K562 (cell line): Measurements from ENCODE around the gene FASN. TPM values are rescaled to one million over a fixed set of nuclear protein-coding genes. Genes with fewer than 3 reads are reported as not detected.
A peak's percentile ranks its signal among the peaks of the same experiment; 100 is the strongest.

Source experiments
- ATAC-seq: fragments of 200-7000 bp; cut with Tn5 transposase; 3 replicates; pipeline ENCODE4 v1.9.1; 2020; ENCODE audit warnings: moderate library complexity
- BruUV-seq: library from RNA; stranded (reverse); fragments of 400-500 nt; replicated peaks from 2 replicates; lab custom pipeline; 2021; lab: Mats Ljungman, UMichigan
- CTCF ChIA-PET: fragments of 300-600 bp; formaldehyde crosslinking; extraction: SDS; loops from one replicate; lab custom pipeline; 2021; ENCODE audit warnings: low intra/inter-chr PET ratio; lab: Yijun Ruan, JAX
- POLR2A ChIA-PET: fragments of 300-600, 350-650 bp; sonication (Branson Sonifier 250); formaldehyde crosslinking; extraction: SDS; loops from one replicate; lab custom pipeline; 2021; ENCODE audit warnings: antibody characterized with exemption, inconsistent platforms; lab: Yijun Ruan, JAX
- DNase-seq, 4 experiments: peaks; one replicate each; pipeline versions ENCODE4 v3.0.0 to v3.0.0-alpha.2; 2011 to 2018; ENCODE audit warnings: low spot score in 3 of 4, mixed read lengths in 3 of 4; ENCODE audit errors: extremely low read depth in 1 of 4
- FAIRE-seq: peaks from 2 replicates; lab custom pipeline; 2011; peaks lifted over from hg19 to GRCh38; lab: Jason Lieb, UNC
- H2AFZ ChIP-seq: 2 replicates; pipeline ENCODE4 v1.6.0; 2011; ENCODE audit warnings: low read depth, low read length, control low read depth, inconsistent platforms
- H3K27ac ChIP-seq: fragments of 200-600 bp; 3 replicates; pipeline ENCODE4 v1.8.0; 2011; ENCODE audit warnings: low read depth, mild to moderate bottlenecking, control low read depth, inconsistent platforms, low read length, moderate library complexity, mixed read lengths; ENCODE audit errors: extremely low read depth
- H3K27me3 ChIP-seq, 2 experiments: fragments of 300-600 bp in 1 of 2; 2 replicates in 1 of 2; 3 replicates in 1 of 2; pipeline versions ENCODE4 v1.6.0 to v1.8.0; 2011; ENCODE audit warnings: inconsistent platforms in 2 of 2, low read length in 2 of 2, mild to moderate bottlenecking in 1 of 2, mixed read lengths in 1 of 2, moderate library complexity in 1 of 2; ENCODE audit not compliant: control insufficient read depth in 2 of 2, insufficient read depth in 2 of 2
- H3K36me3 ChIP-seq: fragments of 300-600 bp; 3 replicates; pipeline ENCODE4 v1.8.0; 2011; ENCODE audit warnings: mild to moderate bottlenecking, low read length, inconsistent platforms; ENCODE audit not compliant: control insufficient read depth, insufficient read depth
- H3K4me1 ChIP-seq, 2 experiments: fragments of 200-600 bp in 1 of 2; replicated peaks in 1 of 2; 2 replicates in 1 of 2; 3 replicates in 1 of 2; pipeline versions ENCODE4 v1.5.1 to v1.8.0; 2011; ENCODE audit warnings: inconsistent platforms in 2 of 2, low read length in 2 of 2, mild to moderate bottlenecking in 1 of 2, mixed read lengths in 1 of 2, moderate library complexity in 1 of 2; ENCODE audit not compliant: control insufficient read depth in 2 of 2, insufficient read depth in 2 of 2
- H3K4me2 ChIP-seq: 2 replicates; pipeline ENCODE4 v1.6.1; 2011; ENCODE audit warnings: low read length, control low read depth, inconsistent platforms, mixed read lengths; ENCODE audit not compliant: insufficient read depth
- H3K4me3 ChIP-seq: fragments of 200-600 bp; sonication (generic), shearing (Covaris generic); 2 replicates; pipeline ENCODE4 v1.5.1; 2016; ENCODE audit warnings: control low read depth, inconsistent platforms
- H3K79me2 ChIP-seq: fragments of 200-600 bp; 3 replicates; pipeline ENCODE4 v1.8.0; 2011; ENCODE audit warnings: low read length, inconsistent platforms; ENCODE audit not compliant: control insufficient read depth, insufficient read depth
- H3K9ac ChIP-seq, 2 experiments: 2 replicates each; pipeline versions ENCODE4 v1.6.0 to v1.6.1; 2011; ENCODE audit warnings: low read depth in 2 of 2, low read length in 2 of 2, control low read depth in 1 of 2, inconsistent platforms in 1 of 2, mild to moderate bottlenecking in 1 of 2, mixed read lengths in 1 of 2; ENCODE audit not compliant: insufficient read depth in 1 of 2
- H3K9me1 ChIP-seq: one replicate; pipeline ENCODE4 v1.6.0; 2011; ENCODE audit warnings: inconsistent platforms, mild to moderate bottlenecking, low read length, moderate library complexity; ENCODE audit not compliant: control insufficient read depth, insufficient read depth
- H3K9me3 ChIP-seq: replicated peaks from 2 replicates; pipeline ENCODE4 v1.5.1; 2011; ENCODE audit warnings: low read depth, low read length, inconsistent platforms; ENCODE audit not compliant: control insufficient read depth, insufficient read depth
- H4K20me1 ChIP-seq: replicated peaks from 2 replicates; pipeline ENCODE4 v1.6.1; 2011; ENCODE audit warnings: low read length, inconsistent platforms, mixed read lengths; ENCODE audit not compliant: control insufficient read depth, insufficient read depth
- CHD2 ChIP-seq: IDR thresholded peaks from 2 replicates; pipeline ENCODE4 v1.6.1; 2011; ENCODE audit warnings: low read depth, low read length
- MYNN ChIP-seq, 2 experiments: sonication (generic); formaldehyde crosslinking in 1 of 2; IDR thresholded peaks; 2 replicates each; pipeline versions ENCODE4 v1.5.0 to v1.6.1; 2016 to 2020; ENCODE audit warnings: antibody characterized with exemption in 1 of 2, missing genetic modification reagents in 1 of 2
- RBM22 ChIP-seq: fragments of 200-400 bp; formaldehyde crosslinking; IDR thresholded peaks from 2 replicates; pipeline ENCODE4 v1.6.1; 2018; ENCODE audit warnings: low read length, low read depth; ENCODE audit not compliant: poor library complexity, severe bottlenecking
- SIN3A ChIP-seq, 2 experiments: fragments of 150-350 bp in 1 of 2; IDR thresholded peaks; 2 replicates each; pipeline ENCODE4 v1.6.1; 2011 to 2016; ENCODE audit warnings: borderline replicate concordance in 2 of 2, low read depth in 2 of 2, low read length in 2 of 2, mild to moderate bottlenecking in 2 of 2, moderate library complexity in 2 of 2; ENCODE audit not compliant: control insufficient read depth in 1 of 2
- ZC3H4 ChIP-seq: sonication (generic); formaldehyde crosslinking; IDR thresholded peaks from 2 replicates; pipeline ENCODE4 v1.9.0; 2021; ENCODE audit warnings: missing genetic modification reagents, borderline replicate concordance
- WGBS: fragments of 100-300 bp; shearing (Covaris generic); methylation state at CpG from one replicate; pipeline ENCODE4 v1.1.6; 2016; ENCODE audit warnings: low coverage, mixed read lengths; ENCODE audit not compliant: insufficient coverage; ENCODE audit errors: missing lambda C conversion rate; 5-methylcytosine and 5-hydroxymethylcytosine counted together
- in situ Hi-C: fragments of 300-500 bp; cut with MboI; formaldehyde crosslinking; loops from 4 replicates; pipeline ENCODE4 v1.15.0; 2018; ENCODE audit warnings: inconsistent platforms, mixed read lengths
- intact Hi-C: fragments of 100-400 bp; cut with micrococcal nuclease; formaldehyde crosslinking; loops from 2 replicates; pipeline ENCODE4 v1.14.2; 2022
- polyA plus RNA-seq, 8 experiments: library from polyadenylated mRNA; depleted of rRNA in 4 of 8; stranded (reverse) in 5 of 8; unstranded in 3 of 8; fragments of >200 nt; fragmentation: Nextera tagmentation in 2 of 8; fragmentation: Illumina TruSeq in 1 of 8; extraction: Ambion mirVana in 2 of 8; extraction: Trizol in 1 of 8; gene quantifications; 2 replicates each; pipeline versions ENCODE4 v1.2.1 to v1.2.3, GENCODE V29; 2011 to 2014; ENCODE audit warnings: inconsistent platforms in 1 of 8, missing spikeins in 1 of 8
- total RNA-seq, 7 experiments: library from RNA; depleted of rRNA in 6 of 7; stranded (reverse); fragments of >200 nt in 6 of 7; fragmentation: Illumina TruSeq in 2 of 7; extraction: Trizol in 2 of 7; gene quantifications; 2 replicates each; pipeline versions ENCODE4 v1.2.1 to v1.2.3, GENCODE V29; 2011 to 2021; ENCODE audit warnings: low replicate concordance in 1 of 7
- TF ChIP-seq, protein P1 (sequence below): fragments of 200-600 bp; sonication (generic); IDR thresholded peaks from one replicate; pipeline ENCODE4 v1.6.1; 2012; ENCODE audit warnings: mild to moderate bottlenecking, low read depth, low read length, inconsistent platforms
- TF ChIP-seq, protein P2 (sequence below): sonication (generic); IDR thresholded peaks from 2 replicates; pipeline ENCODE4 v1.6.1; 2016

The FASN gene
- total and polyA plus RNA-seq, 9 of the 15 experiments (the other 6 are each of a cell fraction or from before 2014, with no cell fraction given) = 0.15 to 663 (median 49.9) TPM

GRCh38 chr17:82076018-82076784, 21.8 kb downstream of the FASN start:
- peaks cover 36% of the 10 kb centered on the region; the same call in 2 of the 3 replicates for H3K36me3 ChIP-seq
- H3K9ac ChIP-seq = peak overlapping the region in 1 of 2 experiments; percentile 75; a peak in 2 of 4 replicates
- FAIRE-seq = peak; percentile 70
- in situ Hi-C loops = no loop called here
- intact Hi-C loops = no loop called here
- peaks cover 3% of the 10 kb centered on the region for H3K9me1 ChIP-seq
- WGBS = 43% methylated on average over 25 of the region's 25 CpGs
- ATAC-seq = 0 out of 3 replicates have a peak, but pooled peaks have one; percentile 2
- no peaks in the 10 kb centered on the region for H3K9me3 ChIP-seq
- H2AFZ ChIP-seq = no peak overlapping the region
- H3K4me3 ChIP-seq = no peak overlapping the region
- no peak overlapping the region for H3K27ac ChIP-seq
- ChIA-PET POLR2A (interaction anchor here (0.5 to 4.2 kb wide), 11 partner anchors 10 to 948 kb away, joined by 3 to 52 read pairs (median 3); partner anchors contain the start of genes DUS1L and FASN), CTCF (no interaction called here)
- peak in 1 of 4 experiments; percentile 34 for DNase-seq
- no TSS peak for BruUV-seq
- no peaks in the 10 kb centered on the region for H3K79me2 ChIP-seq
- H3K27me3 ChIP-seq = no peaks in the 10 kb centered on the region
- H3K4me1 ChIP-seq = peaks cover 0 to 46% of the 10 kb centered on the region in 2 experiments; a peak in 2 of 5 replicates
- no peak overlapping the region for H3K4me2 ChIP-seq
- H4K20me1 ChIP-seq = peaks cover 27% of the 10 kb centered on the region
- TF ChIP-seq RBM22 (peak; percentile 81), ZC3H4 (CRISPR knock-in tag) (no peak), MYNN (IDR thresholded peaks at IDR 0.05) (peak; percentile 18; the same call in 1 of the 2 replicates), MYNN (CRISPR knock-in tag; IDR thresholded peaks at IDR 0.05) (no peak), CHD2 (peak; percentile 7; the same call in 1 of the 2 replicates), SIN3A (IDR thresholded peaks at IDR 0.05; ENCODE audit: borderline replicate concordance in 2 of 2, control insufficient read depth in 1 of 2, low read depth in 2 of 2, low read length in 2 of 2) (peak in 1 of 2 experiments; percentile 83; a peak in 2 of 4 replicates)
- TF ChIP-seq, protein P1, sequence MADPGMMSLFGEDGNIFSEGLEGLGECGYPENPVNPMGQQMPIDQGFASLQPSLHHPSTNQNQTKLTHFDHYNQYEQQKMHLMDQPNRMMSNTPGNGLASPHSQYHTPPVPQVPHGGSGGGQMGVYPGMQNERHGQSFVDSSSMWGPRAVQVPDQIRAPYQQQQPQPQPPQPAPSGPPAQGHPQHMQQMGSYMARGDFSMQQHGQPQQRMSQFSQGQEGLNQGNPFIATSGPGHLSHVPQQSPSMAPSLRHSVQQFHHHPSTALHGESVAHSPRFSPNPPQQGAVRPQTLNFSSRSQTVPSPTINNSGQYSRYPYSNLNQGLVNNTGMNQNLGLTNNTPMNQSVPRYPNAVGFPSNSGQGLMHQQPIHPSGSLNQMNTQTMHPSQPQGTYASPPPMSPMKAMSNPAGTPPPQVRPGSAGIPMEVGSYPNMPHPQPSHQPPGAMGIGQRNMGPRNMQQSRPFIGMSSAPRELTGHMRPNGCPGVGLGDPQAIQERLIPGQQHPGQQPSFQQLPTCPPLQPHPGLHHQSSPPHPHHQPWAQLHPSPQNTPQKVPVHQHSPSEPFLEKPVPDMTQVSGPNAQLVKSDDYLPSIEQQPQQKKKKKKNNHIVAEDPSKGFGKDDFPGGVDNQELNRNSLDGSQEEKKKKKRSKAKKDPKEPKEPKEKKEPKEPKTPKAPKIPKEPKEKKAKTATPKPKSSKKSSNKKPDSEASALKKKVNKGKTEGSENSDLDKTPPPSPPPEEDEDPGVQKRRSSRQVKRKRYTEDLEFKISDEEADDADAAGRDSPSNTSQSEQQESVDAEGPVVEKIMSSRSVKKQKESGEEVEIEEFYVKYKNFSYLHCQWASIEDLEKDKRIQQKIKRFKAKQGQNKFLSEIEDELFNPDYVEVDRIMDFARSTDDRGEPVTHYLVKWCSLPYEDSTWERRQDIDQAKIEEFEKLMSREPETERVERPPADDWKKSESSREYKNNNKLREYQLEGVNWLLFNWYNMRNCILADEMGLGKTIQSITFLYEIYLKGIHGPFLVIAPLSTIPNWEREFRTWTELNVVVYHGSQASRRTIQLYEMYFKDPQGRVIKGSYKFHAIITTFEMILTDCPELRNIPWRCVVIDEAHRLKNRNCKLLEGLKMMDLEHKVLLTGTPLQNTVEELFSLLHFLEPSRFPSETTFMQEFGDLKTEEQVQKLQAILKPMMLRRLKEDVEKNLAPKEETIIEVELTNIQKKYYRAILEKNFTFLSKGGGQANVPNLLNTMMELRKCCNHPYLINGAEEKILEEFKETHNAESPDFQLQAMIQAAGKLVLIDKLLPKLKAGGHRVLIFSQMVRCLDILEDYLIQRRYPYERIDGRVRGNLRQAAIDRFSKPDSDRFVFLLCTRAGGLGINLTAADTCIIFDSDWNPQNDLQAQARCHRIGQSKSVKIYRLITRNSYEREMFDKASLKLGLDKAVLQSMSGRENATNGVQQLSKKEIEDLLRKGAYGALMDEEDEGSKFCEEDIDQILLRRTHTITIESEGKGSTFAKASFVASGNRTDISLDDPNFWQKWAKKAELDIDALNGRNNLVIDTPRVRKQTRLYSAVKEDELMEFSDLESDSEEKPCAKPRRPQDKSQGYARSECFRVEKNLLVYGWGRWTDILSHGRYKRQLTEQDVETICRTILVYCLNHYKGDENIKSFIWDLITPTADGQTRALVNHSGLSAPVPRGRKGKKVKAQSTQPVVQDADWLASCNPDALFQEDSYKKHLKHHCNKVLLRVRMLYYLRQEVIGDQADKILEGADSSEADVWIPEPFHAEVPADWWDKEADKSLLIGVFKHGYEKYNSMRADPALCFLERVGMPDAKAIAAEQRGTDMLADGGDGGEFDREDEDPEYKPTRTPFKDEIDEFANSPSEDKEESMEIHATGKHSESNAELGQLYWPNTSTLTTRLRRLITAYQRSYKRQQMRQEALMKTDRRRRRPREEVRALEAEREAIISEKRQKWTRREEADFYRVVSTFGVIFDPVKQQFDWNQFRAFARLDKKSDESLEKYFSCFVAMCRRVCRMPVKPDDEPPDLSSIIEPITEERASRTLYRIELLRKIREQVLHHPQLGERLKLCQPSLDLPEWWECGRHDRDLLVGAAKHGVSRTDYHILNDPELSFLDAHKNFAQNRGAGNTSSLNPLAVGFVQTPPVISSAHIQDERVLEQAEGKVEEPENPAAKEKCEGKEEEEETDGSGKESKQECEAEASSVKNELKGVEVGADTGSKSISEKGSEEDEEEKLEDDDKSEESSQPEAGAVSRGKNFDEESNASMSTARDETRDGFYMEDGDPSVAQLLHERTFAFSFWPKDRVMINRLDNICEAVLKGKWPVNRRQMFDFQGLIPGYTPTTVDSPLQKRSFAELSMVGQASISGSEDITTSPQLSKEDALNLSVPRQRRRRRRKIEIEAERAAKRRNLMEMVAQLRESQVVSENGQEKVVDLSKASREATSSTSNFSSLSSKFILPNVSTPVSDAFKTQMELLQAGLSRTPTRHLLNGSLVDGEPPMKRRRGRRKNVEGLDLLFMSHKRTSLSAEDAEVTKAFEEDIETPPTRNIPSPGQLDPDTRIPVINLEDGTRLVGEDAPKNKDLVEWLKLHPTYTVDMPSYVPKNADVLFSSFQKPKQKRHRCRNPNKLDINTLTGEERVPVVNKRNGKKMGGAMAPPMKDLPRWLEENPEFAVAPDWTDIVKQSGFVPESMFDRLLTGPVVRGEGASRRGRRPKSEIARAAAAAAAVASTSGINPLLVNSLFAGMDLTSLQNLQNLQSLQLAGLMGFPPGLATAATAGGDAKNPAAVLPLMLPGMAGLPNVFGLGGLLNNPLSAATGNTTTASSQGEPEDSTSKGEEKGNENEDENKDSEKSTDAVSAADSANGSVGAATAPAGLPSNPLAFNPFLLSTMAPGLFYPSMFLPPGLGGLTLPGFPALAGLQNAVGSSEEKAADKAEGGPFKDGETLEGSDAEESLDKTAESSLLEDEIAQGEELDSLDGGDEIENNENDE = peak; percentile 64
- TF ChIP-seq, protein P2, sequence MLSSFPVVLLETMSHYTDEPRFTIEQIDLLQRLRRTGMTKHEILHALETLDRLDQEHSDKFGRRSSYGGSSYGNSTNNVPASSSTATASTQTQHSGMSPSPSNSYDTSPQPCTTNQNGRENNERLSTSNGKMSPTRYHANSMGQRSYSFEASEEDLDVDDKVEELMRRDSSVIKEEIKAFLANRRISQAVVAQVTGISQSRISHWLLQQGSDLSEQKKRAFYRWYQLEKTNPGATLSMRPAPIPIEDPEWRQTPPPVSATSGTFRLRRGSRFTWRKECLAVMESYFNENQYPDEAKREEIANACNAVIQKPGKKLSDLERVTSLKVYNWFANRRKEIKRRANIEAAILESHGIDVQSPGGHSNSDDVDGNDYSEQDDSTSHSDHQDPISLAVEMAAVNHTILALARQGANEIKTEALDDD = peak; percentile 35; the same call in 1 of the 2 replicates
